HCT116 (cell line): Measurements from ENCODE around the gene RBBP8NL. TPM values are rescaled to one million over a fixed set of nuclear protein-coding genes. Genes with fewer than 3 reads are reported as not detected.

Experiments used
- ATAC-seq: fragments of 200-7000 bp; cut with Tn5 transposase; 2 replicates; pipeline ENCODE4 v1.9.1; 2020; ENCODE audit warnings: mild to moderate bottlenecking, moderate library complexity
- BruUV-seq: library from RNA; stranded (reverse); fragments of 400-500 nt; replicated peaks from 2 replicates; lab custom pipeline; 2021; lab: Mats Ljungman, UMichigan
- CTCF ChIA-PET: fragments of 300-600 bp; sonication (Branson Sonifier 250); formaldehyde crosslinking; loops from one replicate; lab custom pipeline; 2021; ENCODE audit warnings: antibody characterized with exemption; lab: Charles Lee
- POLR2A ChIA-PET: fragments of 300-600, 350-600 bp; sonication (Branson Sonifier 250); formaldehyde crosslinking; loops from one replicate; lab custom pipeline; 2021; ENCODE audit warnings: antibody characterized with exemption; lab: Charles Lee
- RAD21 ChIA-PET, 2 experiments: fragments of 300-600 bp; sonication (Branson Sonifier 250); formaldehyde crosslinking; loops; one replicate each; lab custom pipeline; 2023; ENCODE audit warnings: low total read pairs in 2 of 2; ENCODE audit not compliant: uncharacterized antibody in 2 of 2, unreplicated experiment in 2 of 2, low non-redundant PET in 1 of 2; lab: Charles Lee
- DNase-seq: peaks from one replicate; pipeline ENCODE4 v3.0.0-alpha.2; 2010; ENCODE audit warnings: low read depth, low spot score
- H2AFZ ChIP-seq: fragments of 200-600 bp; shearing (Covaris generic), sonication (generic); 2 replicates; pipeline ENCODE4 v1.6.1; 2017; ENCODE audit warnings: low read depth, mixed run types, mixed read lengths, antibody characterized with exemption, low read length; ENCODE audit not compliant: poor library complexity, severe bottlenecking
- H3K27ac ChIP-seq: 2 replicates; pipeline ENCODE4 v1.5.1; 2012; ENCODE audit warnings: low read depth, low read length
- H3K27me3 ChIP-seq: fragments of 200-600 bp; sonication (generic); 2 replicates; pipeline ENCODE4 v1.6.1; 2016; ENCODE audit warnings: mixed run types, low read length, mixed read lengths; ENCODE audit not compliant: insufficient read depth
- H3K36me3 ChIP-seq, 2 experiments: fragments of 200-500 bp in 1 of 2; fragments of 200-600 bp in 1 of 2; sonication (Bioruptor generic) in 1 of 2; sonication (generic) in 1 of 2; 2 replicates each; pipeline versions ENCODE4 v1.5.1 to v1.6.1; 2014 to 2016; ENCODE audit warnings: low read length in 2 of 2, inconsistent platforms in 1 of 2, mixed read lengths in 1 of 2, mixed run types in 1 of 2; ENCODE audit not compliant: insufficient read depth in 2 of 2, control insufficient read depth in 1 of 2
- H3K4me1 ChIP-seq, 2 experiments: fragments of 200-600 bp in 1 of 2; sonication (generic) in 1 of 2; 2 replicates each; pipeline versions ENCODE4 v1.5.1 to v1.6.1; 2012 to 2017; ENCODE audit warnings: low read length in 2 of 2, inconsistent platforms in 1 of 2, mild to moderate bottlenecking in 1 of 2, mixed read lengths in 1 of 2, mixed run types in 1 of 2, moderate library complexity in 1 of 2; ENCODE audit not compliant: insufficient read depth in 2 of 2, control insufficient read depth in 1 of 2
- H3K4me2 ChIP-seq: fragments of 200-600 bp; sonication (generic); 2 replicates; pipeline ENCODE4 v1.6.1; 2017; ENCODE audit warnings: mixed run types, low read length, mixed read lengths
- H3K4me3 ChIP-seq, 2 experiments: fragments of 200-600 bp in 1 of 2; sonication (generic) in 1 of 2; replicated peaks in 1 of 2; 2 replicates each; pipeline ENCODE4 v1.5.1; 2011 to 2016; ENCODE audit warnings: low read length in 2 of 2, control low read depth in 1 of 2, low read depth in 1 of 2, mild to moderate bottlenecking in 1 of 2, mixed read lengths in 1 of 2, mixed run types in 1 of 2
- H3K79me2 ChIP-seq: fragments of 200-600 bp; sonication (generic); 2 replicates; pipeline ENCODE4 v1.6.1; 2017; ENCODE audit warnings: mild to moderate bottlenecking, mixed run types, low read length, moderate library complexity, mixed read lengths; ENCODE audit not compliant: insufficient read depth
- H3K9ac ChIP-seq: fragments of 200-600 bp; sonication (generic); 2 replicates; pipeline ENCODE4 v1.6.1; 2016; ENCODE audit warnings: low read length, mixed read lengths
- H3K9me2 ChIP-seq: fragments of 200-600 bp; sonication (generic), shearing (Covaris generic); 2 replicates; pipeline ENCODE4 v1.6.1; 2017; ENCODE audit warnings: mixed run types, mild to moderate bottlenecking, moderate library complexity; ENCODE audit not compliant: insufficient read depth
- H3K9me3 ChIP-seq, 2 experiments: fragments of 200-500 bp in 1 of 2; fragments of 200-600 bp in 1 of 2; sonication (Bioruptor generic) in 1 of 2; sonication (generic) in 1 of 2; 2 replicates each; pipeline ENCODE4 v1.6.1; 2014 to 2017; ENCODE audit warnings: low read length in 2 of 2, mixed read lengths in 2 of 2, inconsistent platforms in 1 of 2, low read depth in 1 of 2, mild to moderate bottlenecking in 1 of 2, mixed run types in 1 of 2, moderate library complexity in 1 of 2; ENCODE audit not compliant: control insufficient read depth in 1 of 2, insufficient read depth in 1 of 2
- H4K20me1 ChIP-seq: fragments of 200-600 bp; sonication (generic), shearing (Covaris generic); 2 replicates; pipeline ENCODE4 v1.6.1; 2017; ENCODE audit warnings: mixed run types, mild to moderate bottlenecking, moderate library complexity; ENCODE audit not compliant: insufficient read depth
- CBX3 ChIP-seq: IDR thresholded peaks from 2 replicates; pipeline ENCODE4 v1.6.1; 2012; ENCODE audit warnings: low read depth
- CEBPB ChIP-seq: IDR thresholded peaks from 2 replicates; pipeline ENCODE4 v1.6.1; 2012; ENCODE audit warnings: low read depth
- EGR1 ChIP-seq: IDR thresholded peaks from 2 replicates; pipeline ENCODE4 v1.6.1; 2012; ENCODE audit warnings: low read depth
- EZH2 ChIP-seq: fragments of 200-600 bp; sonication (generic); IDR thresholded peaks from 2 replicates; pipeline ENCODE4 v1.6.1; 2017; ENCODE audit warnings: antibody characterized with exemption, mixed run types
- EZH2phosphoT487 ChIP-seq: fragments of 200-600 bp; IDR thresholded peaks from 2 replicates; pipeline ENCODE4 v1.6.1; 2018; ENCODE audit warnings: antibody characterized with exemption, borderline replicate concordance
- FOSL1 ChIP-seq: IDR thresholded peaks from 2 replicates; pipeline ENCODE4 v1.6.1; 2012; ENCODE audit warnings: low read depth
- POLR2A ChIP-seq: IDR thresholded peaks from 2 replicates; pipeline ENCODE4 v1.7.0; 2011; ENCODE audit warnings: borderline replicate concordance; ENCODE audit not compliant: insufficient read depth, insufficient read length; ENCODE audit errors: extremely low read depth
- POLR2AphosphoS5 ChIP-seq: IDR thresholded peaks from 2 replicates; pipeline ENCODE4 v1.6.1; 2011; ENCODE audit warnings: mild to moderate bottlenecking, low read depth, low read length, moderate library complexity
- SP1 ChIP-seq: IDR thresholded peaks from 2 replicates; pipeline ENCODE4 v1.6.1; 2012; ENCODE audit warnings: low read depth
- SRF ChIP-seq: IDR thresholded peaks from 2 replicates; pipeline ENCODE4 v1.6.1; 2012; ENCODE audit warnings: low read depth
- TCF7L2 ChIP-seq: IDR thresholded peaks from 2 replicates; pipeline ENCODE4 v1.7.0; 2011; ENCODE audit warnings: borderline replicate concordance, inconsistent platforms; ENCODE audit not compliant: insufficient read depth, insufficient read length; ENCODE audit errors: extremely low read depth
- YY1 ChIP-seq: IDR thresholded peaks from 2 replicates; pipeline ENCODE4 v1.6.1; 2011; ENCODE audit warnings: low read length, low read depth, moderate library complexity, mild to moderate bottlenecking; ENCODE audit not compliant: insufficient replicate concordance; ENCODE audit errors: extremely low read depth
- ZFX ChIP-seq: fragments of 450-650 bp; IDR thresholded peaks from 2 replicates; pipeline ENCODE4 v1.6.1; 2017
- ZNF274 ChIP-seq: fragments of 200-500 bp; sonication (Bioruptor generic); IDR thresholded peaks from 2 replicates; pipeline ENCODE4 v1.6.1; 2014; ENCODE audit warnings: mild to moderate bottlenecking, low read depth, low read length, inconsistent platforms
- intact Hi-C: fragments of 100-400 bp; cut with micrococcal nuclease; formaldehyde crosslinking; loops from 2 replicates; pipeline ENCODE4 v1.10.0; 2022
- total RNA-seq: library from RNA; stranded (reverse); gene quantifications from one replicate; pipeline ENCODE4 v1.2.1, GENCODE V29; 2021; ENCODE audit not compliant: unreplicated experiment
- TF ChIP-seq, protein P1 (sequence below): IDR thresholded peaks from 2 replicates; pipeline ENCODE4 v1.6.1; 2012
- TF ChIP-seq, protein P2 (sequence below): IDR thresholded peaks from 2 replicates; pipeline ENCODE4 v1.6.1; 2011; ENCODE audit warnings: mild to moderate bottlenecking, low read length, moderate library complexity; ENCODE audit not compliant: insufficient replicate concordance; ENCODE audit errors: extremely low read depth
- TF ChIP-seq, protein P3 (sequence below): IDR thresholded peaks from 2 replicates; pipeline ENCODE4 v1.6.1; 2012
- TF ChIP-seq, protein P4 (sequence below): IDR thresholded peaks from 2 replicates; pipeline ENCODE4 v1.6.1; 2012; ENCODE audit warnings: low read depth

Gene RBBP8NL
- total RNA-seq, 1 experiment from 2014 or later, result 0.59 TPM

DNA sequence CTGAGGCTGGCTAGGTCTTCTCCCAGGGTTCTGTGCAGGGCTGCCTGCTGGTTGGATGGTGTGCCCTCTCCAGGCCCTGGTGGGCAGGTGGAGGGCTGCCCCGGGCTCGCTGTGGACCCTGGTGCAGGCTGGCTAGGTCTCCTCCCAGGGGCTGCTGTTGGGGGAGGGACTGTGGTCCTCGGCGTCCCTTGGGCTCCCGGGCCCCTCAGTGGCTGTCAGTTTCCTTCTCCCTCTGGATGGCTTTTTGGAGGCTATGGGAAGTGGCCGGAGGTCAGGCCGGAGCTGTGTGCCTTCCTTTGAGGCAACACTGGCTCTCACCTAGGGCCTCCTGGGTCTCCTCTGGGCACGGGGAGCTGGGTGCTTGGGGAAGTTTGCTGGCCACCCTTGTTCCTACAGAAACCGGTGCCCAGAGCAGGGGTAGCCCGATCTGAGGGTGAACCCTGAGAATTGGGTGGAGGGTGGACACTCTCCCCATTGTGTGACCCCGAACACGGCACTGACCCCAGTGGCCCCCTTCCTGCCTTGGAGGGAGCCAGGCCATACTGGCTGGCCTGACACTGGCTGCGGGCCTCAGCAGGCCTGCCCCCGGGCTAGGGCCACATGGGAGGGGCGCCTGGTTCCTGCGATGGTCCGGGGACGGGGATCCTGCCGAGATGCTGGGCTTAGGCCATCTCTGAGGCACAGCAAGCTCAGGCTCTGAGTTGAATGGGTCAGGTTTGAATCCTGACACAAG, 16.4 kb downstream of the RBBP8NL start:
- H3K27me3 ChIP-seq, result no peaks in the 10 kb centered on the region
- no TSS peak for BruUV-seq
- ChIA-PET CTCF (interaction anchor here (0.9 to 2.7 kb wide), 14 partner anchors 10 to 381 kb away, joined by 3 to 20 read pairs (median 3); partner anchors contain the start of genes ADRM1 and RPS21), POLR2A (no interaction called here), RAD21 (interaction anchor here (1.2 to 1.8 kb wide), 3 partner anchors 16 to 206 kb away, joined by 3 to 6 read pairs (median 5); partner anchors contain the start of gene RBBP8NL (in 1 of the 2))
- H3K4me1 ChIP-seq, result peaks cover 24 to 33% of the 10 kb centered on the region in 2 experiments
- H2AFZ ChIP-seq, result no peak overlapping the region
- intact Hi-C loops, result loop anchor here (1.0 to 2.0 kb wide), 2 partner anchors 86 to 206 kb away; no protein-coding TSS in a partner anchor
- H3K9ac ChIP-seq, result no peak overlapping the region
- H4K20me1 ChIP-seq, result no peaks in the 10 kb centered on the region
- H3K4me3 ChIP-seq, result no peak overlapping the region
- H3K36me3 ChIP-seq, result no peaks in the 10 kb centered on the region
- peaks cover 8% of the 10 kb centered on the region for H3K79me2 ChIP-seq
- no peaks in the 10 kb centered on the region for H3K9me2 ChIP-seq
- H3K4me2 ChIP-seq, result peak overlapping the region; percentile 79
- no peak for DNase-seq
- H3K27ac ChIP-seq, result peak overlapping the region; percentile 30; the same call in 1 of the 2 replicates
- TF ChIP-seq EZH2phosphoT487, result no peak
- TF ChIP-seq ZNF274, result no peak
- TF ChIP-seq, protein P1, sequence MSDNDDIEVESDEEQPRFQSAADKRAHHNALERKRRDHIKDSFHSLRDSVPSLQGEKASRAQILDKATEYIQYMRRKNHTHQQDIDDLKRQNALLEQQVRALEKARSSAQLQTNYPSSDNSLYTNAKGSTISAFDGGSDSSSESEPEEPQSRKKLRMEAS, result no peak
- TF ChIP-seq YY1, result no peak
- TF ChIP-seq, protein P2, sequence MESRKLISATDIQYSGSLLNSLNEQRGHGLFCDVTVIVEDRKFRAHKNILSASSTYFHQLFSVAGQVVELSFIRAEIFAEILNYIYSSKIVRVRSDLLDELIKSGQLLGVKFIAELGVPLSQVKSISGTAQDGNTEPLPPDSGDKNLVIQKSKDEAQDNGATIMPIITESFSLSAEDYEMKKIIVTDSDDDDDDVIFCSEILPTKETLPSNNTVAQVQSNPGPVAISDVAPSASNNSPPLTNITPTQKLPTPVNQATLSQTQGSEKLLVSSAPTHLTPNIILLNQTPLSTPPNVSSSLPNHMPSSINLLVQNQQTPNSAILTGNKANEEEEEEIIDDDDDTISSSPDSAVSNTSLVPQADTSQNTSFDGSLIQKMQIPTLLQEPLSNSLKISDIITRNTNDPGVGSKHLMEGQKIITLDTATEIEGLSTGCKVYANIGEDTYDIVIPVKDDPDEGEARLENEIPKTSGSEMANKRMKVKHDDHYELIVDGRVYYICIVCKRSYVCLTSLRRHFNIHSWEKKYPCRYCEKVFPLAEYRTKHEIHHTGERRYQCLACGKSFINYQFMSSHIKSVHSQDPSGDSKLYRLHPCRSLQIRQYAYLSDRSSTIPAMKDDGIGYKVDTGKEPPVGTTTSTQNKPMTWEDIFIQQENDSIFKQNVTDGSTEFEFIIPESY, result no peak
- no peak for TF ChIP-seq POLR2AphosphoS5
- no peak for TF ChIP-seq EGR1
- no peak for TF ChIP-seq SRF
- TF ChIP-seq, protein P3, sequence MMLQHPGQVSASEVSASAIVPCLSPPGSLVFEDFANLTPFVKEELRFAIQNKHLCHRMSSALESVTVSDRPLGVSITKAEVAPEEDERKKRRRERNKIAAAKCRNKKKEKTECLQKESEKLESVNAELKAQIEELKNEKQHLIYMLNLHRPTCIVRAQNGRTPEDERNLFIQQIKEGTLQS, result no peak
- TF ChIP-seq FOSL1, result no peak
- TF ChIP-seq CBX3, result no peak
- TF ChIP-seq, protein P4, sequence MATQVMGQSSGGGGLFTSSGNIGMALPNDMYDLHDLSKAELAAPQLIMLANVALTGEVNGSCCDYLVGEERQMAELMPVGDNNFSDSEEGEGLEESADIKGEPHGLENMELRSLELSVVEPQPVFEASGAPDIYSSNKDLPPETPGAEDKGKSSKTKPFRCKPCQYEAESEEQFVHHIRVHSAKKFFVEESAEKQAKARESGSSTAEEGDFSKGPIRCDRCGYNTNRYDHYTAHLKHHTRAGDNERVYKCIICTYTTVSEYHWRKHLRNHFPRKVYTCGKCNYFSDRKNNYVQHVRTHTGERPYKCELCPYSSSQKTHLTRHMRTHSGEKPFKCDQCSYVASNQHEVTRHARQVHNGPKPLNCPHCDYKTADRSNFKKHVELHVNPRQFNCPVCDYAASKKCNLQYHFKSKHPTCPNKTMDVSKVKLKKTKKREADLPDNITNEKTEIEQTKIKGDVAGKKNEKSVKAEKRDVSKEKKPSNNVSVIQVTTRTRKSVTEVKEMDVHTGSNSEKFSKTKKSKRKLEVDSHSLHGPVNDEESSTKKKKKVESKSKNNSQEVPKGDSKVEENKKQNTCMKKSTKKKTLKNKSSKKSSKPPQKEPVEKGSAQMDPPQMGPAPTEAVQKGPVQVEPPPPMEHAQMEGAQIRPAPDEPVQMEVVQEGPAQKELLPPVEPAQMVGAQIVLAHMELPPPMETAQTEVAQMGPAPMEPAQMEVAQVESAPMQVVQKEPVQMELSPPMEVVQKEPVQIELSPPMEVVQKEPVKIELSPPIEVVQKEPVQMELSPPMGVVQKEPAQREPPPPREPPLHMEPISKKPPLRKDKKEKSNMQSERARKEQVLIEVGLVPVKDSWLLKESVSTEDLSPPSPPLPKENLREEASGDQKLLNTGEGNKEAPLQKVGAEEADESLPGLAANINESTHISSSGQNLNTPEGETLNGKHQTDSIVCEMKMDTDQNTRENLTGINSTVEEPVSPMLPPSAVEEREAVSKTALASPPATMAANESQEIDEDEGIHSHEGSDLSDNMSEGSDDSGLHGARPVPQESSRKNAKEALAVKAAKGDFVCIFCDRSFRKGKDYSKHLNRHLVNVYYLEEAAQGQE, result no peak
- TF ChIP-seq POLR2A, result no peak
- TF ChIP-seq EZH2, result no peak
- no peak for TF ChIP-seq ZFX
- no peak for TF ChIP-seq SP1
- TF ChIP-seq TCF7L2, result no peak
- TF ChIP-seq CEBPB, result no peak
- TF ChIP-seq, all 23 proteins: peak for 0
- no peaks in the 10 kb centered on the region for H3K9me3 ChIP-seq
- ATAC-seq, result no peak
